EH (cell line): Measurements from ENCODE around the gene MFAP4.

Experiments
- DNase-seq: peaks from one replicate; pipeline ENCODE4 v3.0.0-alpha.2; 2015; ENCODE audit warnings: low read depth

Gene MFAP4, protein sequence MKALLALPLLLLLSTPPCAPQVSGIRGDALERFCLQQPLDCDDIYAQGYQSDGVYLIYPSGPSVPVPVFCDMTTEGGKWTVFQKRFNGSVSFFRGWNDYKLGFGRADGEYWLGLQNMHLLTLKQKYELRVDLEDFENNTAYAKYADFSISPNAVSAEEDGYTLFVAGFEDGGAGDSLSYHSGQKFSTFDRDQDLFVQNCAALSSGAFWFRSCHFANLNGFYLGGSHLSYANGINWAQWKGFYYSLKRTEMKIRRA

DNA sequence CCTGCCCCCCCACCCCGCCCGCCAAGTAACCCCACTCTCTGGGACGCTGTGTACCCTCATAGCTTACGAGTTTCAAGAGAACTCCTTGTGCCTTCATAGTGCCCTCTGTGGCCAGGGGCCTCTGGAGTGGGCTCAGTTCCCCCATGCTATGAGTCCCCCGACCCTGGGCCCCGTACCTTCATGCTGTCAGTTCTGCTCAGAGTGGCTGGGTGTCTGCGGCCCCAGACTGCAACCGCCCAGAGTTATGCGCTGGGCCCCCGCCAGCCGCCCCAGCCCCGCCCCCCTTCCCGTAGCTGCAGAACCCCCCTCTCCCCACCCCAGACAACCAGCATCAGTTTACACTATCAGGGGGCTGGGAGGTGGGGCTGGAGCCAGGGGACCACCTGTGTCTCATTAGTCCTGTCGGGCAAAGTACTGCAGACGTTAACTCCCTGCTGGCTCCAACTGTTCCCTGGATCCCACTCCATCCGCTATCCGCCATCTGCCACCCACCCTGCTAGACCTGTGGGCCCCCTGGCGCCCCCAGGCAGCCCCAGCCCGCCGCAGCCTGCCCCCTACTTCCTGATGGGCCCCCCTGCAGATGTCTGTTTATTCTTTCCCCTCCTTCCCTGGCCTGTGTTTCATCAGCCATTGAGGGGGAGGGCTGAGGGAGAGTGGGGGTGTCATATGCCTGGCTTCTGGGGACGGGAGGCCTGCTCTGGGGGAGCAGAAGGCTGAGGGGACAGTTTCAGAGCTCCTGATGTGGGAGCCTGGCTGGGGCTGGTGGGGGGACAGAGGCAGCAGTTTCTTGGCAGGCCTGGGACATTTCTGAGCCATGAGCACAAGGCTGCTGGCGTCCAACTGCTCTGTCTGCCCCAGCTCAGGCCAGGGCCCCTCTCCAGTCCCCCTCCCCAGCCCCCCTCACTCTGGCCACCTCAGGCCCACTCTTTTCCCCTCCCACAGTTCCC lies at the start of gene MFAP4:
Gene MFAP4, minus strand, starts transcription at position 217 of the 947 bp plus-strand sequence. Its CDS starts 35 bp downstream, at position 182.
- peak; percentile 91 for DNase-seq

DNA sequence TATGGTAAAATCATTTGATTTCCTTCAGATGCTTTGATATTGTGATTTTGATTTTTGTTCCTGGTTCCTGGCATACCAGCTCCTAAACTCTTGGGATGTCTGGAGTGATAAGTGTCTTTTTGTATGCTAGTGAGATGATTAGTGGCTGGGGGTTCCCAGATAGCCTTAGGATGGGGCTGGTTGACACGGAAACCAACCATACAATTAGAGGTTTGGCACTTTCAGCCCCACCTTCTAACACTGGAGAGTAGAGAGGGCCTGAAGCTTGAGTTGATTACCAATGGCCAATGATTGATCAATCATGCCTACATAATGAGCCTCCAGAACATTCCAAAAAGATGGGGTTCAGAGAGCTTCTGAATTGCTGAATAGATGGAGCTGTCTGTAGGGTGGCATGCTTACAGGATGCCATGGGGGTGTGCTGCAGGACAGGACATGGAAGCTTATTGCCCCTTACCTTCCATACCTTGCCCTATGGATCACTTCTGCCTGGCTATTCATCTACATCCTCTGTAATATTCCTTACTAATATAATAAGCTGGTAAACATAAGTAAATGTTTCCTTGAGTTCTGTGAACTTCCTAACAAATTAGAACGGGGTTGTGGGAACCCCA lies 46.8 kb upstream of the MFAP4 start:
- DNase-seq: no peak

DNA sequence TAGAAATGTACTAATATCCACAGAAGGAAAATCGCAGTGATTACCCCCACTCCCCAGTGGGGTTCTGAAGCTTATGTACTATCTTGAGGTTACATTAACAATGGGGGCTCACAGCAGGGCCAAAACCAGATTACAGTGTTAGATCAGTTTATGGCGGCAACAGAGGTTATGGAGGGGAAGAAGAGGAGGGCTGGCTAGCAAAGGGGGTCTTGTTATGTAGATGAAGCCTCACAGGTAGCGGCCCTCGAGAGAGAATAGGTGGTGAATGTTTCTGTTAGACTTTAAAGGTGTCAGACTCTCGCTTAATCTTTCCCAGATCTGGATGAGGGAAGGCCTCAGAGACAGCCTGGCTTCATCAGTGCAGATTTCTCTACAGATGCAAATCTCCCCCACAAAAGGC lies 46.3 kb upstream of the MFAP4 start:
- no peak for DNase-seq

DNA sequence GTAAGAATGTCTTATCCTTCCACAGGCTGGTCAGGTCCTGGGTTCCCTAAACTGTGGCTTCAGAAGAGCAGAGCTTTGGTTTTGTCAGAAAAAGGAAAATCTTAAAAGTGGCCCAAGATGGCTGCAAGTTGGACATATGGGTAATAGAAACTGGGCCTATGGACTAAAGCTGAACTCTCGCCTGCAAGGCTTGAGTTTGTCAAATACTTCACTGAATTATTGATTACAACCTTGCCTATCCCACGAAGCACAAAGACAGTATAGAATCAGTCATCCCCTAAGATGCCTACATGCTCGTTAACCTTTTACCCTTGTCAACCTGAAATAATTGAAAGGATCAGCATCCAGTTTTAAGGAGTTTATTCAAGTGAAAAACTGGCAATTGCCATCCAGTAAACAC lies 44.7 kb upstream of the MFAP4 start:
- no peak for DNase-seq

DNA sequence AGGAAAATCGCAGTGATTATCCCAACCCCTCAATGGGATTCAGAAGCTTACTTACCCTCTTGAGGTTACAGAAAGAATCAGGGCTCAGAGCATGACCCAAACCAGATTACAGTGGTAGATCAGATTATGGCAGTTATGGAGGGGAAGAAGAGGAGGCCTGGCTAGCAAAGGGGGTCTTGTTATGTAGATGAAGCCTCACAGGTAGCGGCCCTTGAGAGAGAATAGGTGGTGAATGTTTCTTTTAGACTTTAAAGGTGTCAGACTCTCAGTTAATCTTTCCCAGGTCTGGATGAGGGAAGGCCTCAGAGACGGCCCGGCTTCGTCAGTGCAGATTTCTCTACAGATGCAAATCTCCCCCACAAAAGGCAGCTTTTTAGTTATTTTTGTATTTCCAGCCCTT lies 39.6 kb upstream of the MFAP4 start:
- DNase-seq: no peak

DNA sequence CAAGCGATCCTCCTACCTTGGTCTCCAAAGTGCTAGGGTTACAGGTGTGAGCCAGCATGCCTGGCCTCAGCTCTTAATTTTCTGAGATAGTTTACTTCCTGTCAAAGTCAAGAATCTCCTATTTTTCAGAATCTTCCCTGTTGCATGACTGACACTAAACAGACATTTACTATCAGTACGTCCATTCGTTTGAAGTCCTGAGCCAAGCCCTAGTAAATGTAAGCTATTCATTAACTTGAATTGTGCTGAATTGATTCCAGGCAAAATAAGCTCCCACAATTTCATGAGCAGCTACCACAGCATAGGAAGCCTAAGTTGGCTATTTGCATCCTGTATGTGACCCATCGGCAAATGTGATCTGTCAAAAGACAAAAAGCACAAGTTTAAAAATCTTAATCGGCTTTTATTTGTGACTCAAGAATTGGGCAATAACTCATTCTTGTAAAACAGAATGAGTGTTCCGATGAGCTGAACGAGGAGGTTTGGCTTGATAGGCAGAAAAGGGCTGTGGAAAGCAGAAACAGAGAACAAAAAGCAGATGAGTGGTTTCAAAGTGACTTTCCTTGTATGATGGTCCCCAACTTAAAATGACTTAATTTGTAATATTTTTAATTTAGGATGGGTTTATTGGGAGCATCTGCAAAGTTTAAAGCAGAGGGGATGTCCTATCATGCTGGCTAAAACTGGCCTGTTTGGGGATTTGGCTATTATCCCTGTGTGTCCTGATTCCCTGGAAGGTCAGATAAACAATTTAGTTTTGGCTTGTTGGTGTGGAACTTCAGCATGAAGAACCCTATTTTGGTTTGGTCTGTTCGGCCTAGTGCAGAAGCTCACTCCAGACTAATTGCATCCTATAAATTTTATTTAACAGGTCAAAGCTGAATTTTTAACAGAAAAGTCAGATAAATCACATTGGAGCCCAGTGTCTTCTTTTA lies 38.2 kb upstream of the MFAP4 start:
- peak; percentile 35 for DNase-seq

DNA sequence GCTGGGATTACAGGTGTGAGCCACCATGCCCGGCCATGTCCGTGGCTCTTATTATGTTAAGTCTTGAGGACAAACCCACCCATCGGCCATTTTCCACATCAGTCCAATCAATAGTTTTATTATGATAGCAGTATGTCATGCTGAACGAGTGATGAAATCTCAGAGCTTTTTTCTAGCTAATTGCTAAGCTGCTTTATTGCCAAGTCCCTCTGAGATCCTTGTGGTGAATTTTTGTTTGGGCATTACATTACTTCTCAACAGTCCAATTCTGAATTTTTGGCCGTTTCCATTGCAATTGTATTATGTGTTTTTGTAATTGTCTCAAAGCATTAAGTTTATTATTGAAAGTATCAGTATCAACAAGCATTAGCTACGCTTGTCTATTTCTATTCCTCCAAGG lies 34.9 kb upstream of the MFAP4 start:
- no peak for DNase-seq

DNA sequence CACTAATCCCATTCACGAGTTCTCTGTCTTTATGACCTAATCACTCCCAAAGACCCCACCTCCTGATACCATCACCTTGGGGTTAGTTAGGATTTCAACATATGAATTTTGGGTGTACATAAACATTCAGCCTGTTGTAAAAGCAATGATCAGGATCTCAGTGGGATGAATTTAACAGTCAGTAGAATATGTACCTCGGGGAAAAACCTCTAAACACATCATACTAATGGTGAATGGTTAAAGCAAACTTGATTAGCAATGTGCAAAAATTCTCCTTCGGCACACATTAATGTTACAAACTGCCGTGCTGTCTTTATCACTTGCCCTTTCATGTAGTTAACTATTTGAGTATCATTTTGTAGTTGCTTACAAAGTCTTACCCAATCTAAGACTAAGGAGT lies 34.2 kb upstream of the MFAP4 start:
- no peak for DNase-seq

DNA sequence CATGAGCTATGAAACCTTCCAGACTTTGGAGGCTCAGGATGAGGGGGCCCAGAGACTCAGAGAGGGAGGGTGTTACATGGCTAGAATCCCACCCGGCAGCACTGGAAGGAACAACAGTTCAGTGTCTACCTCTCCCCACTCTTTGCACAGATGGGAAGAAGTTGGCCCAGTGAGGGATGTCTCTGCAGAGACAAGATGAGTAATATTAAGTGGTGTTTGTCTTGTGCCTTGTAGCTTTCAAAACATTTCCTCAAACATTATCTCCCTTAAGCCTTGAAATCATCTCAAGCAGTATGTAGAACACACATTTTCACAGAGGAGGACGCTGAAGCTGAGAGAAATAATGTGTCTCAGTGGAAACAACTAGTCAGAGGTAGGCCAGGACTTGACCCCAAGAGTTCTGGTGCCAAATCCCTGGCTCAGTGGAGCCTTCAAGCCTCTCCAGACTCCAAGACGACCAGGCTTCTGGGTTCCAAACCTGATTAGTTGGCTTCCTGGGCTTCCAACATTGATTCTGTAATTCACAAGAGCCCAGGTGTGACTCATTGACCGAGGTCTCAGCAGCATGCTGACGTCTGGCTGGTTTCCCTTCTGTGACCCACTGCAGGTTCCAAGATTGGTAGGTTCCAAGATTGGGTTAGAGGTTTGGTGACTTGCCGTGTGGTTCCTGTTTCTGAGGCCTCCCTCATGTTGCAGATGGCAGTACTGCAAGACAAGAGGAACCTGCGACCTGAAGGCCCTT lies 31.4 kb upstream of the MFAP4 start:
- peak; percentile 55 for DNase-seq

DNA sequence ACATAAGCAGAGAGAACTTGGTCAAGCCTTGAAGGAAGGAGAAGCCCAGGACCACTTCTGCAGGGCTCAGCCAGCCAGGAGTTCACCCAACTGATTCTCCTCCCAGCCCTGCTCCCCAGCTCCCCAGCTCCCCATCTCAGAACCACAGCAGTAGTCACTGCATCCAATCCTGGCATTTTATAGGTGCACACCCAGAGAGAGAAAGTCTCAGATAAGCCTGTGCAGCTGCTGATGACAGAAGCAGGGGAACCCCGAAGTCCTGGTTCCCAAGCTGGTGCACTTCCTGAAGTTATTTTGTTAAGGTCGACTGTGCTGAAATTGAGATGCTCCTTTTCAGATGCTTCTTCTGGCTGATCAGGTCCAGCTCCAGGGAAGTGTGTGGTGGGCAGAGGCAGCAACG lies 30.6 kb upstream of the MFAP4 start:
- DNase-seq: no peak

DNA sequence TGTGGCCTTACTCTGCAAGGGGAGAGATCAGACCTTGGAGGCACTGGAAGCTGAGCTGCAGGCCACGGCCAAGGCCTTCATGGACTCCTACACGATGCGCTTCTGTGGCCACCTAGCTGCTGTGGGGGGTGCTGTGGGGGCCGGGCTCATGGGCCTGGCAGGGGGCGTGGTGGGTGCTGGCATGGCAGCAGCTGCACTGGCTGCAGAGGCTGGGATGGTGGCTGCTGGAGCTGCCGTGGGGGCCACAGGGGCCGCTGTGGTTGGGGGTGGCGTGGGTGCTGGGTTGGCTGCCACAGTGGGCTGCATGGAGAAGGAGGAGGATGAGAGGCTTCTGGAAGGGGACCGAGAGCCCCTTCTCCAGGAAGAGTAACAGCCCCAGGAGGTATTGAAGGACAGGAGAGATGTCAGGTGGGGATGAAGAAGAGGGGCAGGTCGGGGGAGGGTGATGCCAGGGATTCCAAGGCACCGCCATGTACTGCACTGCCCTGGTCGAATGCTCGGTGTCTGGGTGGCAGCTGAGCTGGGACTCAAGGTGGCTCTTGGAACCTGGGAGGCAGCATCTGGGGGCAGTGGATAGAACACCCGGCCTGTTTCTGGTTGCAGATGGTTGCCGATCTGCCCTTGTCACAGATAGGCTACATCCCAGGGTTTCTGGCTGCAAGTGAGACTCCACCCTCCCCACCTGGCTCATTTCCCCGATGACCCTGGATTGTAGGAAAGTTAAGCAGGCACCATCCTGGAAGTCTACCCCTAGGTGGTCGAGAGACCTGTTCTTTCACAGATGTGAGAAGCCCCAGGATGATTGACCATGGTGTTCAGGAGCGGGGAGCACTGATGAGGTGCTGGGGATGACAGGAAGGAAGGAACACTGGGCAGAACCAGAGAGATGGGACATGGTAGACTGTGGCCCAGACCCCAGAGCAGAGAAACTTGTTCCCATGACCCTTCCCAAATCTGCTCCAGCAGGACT lies 29.1 kb upstream of the MFAP4 start:
- no peak for DNase-seq

DNA sequence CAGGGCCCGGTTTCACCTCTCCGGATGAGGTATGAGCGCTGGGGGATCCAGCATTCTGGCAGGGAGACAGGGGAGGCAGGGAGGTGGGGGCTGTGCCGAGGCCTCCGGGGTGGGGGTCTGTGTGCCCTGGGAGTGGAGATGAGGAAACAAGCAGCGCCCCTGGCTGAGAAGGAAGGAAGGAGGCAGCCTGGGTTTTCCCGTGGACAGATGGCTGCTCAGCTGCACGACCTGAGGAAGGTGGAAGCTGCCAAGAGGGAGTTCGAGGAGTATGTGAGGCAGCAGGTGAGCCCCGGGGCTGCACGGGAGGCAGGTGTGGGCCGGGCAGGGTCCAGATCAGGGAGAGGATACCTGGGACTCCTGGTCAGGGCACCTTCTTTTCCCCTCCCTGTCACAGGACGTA lies 28.3 kb upstream of the MFAP4 start:
- DNase-seq: no peak

DNA sequence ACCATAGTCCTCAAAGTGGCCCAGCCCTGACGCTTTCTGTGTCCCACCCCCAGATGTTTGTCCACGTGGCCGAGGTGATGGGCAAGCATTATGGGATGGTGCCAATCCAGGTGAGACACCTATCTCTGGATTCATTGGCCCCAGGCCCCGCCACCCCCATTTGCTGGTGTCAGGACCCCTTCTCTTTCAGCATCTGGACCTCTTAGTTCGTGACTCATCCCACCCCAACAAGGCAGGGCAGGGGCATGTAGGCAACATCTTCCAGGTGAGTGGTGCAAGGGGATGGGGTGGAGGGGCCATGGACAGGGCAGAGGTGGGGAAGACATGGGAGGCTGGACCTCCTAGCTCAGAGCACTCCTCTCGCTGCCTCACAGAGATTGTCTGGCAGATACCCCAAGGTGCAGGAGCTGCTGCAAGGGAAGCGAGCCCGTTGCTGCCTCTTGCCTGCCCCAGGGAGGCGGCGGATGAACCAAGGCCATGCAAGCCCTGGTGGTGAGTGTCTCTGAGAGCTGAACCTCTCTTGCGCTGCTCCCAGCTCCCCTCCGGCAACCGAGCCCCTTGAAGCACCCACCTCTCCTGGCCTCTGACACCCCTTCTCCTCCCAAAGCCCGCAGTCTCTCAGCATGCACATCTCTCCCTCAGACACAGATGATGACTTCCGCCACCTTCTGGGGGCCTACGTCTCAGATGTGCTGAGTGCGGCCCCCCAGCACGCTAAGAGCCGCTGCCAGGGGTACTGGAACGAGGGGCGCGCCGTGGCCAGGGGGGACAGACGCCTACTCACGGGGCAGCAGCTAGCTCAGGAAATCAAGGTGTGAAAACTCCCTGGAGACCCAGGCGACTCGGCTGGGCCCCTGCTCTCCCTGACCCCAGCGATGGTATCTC lies 27.6 kb upstream of the MFAP4 start:
- DNase-seq: no peak

DNA sequence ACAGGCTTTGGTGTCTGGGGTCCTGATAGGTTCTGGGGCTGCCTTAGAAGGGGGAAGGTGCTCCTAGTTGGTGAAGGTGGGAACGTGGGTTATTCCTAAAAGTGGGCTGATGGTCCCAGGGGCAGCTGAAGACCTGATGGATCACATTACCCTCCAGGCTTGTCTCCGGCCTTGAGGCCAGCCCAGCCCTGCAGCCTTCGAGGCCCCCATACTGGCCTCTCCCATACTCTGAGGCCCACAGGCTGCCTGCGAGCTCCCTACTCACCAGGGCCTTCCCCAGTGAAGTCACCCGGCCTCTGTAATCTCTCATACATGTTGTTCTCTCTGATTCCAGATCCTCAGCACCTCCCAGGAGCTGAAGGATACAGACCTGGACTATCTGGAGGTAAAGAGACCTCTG lies 26.8 kb upstream of the MFAP4 start:
- DNase-seq: no peak

DNA sequence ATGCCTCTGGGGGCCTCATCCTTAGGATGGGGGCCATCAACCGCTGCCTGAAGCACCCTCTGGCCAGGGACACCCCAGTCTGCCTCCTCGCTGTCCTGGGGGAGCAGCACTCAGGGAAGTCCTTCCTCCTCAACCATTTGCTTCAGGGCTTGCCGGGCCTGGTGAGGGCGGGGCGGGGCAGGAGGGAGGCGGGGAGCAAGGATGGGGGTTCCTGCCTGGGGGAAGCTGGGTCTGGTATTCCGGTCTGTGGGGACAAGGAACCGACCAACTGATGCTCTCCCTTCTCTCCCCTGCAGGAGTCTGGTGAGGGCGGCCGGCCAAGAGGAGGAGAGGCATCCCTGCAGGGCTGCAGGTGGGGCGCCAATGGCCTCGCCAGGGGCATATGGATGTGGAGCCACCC lies 26.0 kb upstream of the MFAP4 start:
- no peak for DNase-seq

DNA sequence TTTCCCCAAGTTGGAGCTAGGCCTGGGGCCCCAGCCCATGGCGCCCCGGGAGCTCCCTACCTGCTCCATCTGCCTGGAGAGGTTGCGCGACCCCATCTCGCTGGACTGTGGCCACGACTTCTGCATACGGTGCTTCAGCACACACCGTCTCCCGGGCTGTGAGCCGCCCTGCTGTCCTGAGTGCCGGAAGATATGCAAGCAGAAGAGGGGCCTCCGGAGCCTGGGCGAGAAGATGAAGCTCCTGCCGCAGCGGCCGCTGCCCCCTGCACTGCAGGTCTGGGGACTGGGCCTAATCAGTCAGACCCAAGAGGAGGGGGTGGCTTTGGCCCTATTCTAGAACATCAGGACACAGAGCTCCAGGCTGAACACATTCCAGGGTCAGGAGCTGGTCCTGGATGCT lies 25.5 kb upstream of the MFAP4 start:
- DNase-seq: no peak

DNA sequence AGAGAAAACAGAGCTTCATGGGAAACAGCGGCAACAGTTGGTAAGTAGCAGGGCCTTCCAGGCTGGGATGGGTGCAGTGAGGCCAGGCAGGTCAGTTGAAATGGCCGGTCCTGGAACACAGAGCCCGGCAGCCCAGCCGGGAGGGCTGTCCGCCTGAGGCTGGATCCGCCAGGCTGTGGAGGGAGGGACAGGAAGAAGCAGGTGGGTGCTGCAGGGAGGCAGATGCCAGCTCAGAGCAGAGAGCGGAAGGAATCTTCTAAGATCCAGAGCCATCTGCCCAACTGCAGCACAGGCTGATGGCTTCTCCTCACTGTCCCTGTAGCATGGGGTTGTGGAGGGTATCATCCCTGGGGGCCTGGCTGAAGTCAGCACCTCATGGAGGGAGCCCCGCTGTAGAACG lies 24.6 kb upstream of the MFAP4 start:
- no peak for DNase-seq

DNA sequence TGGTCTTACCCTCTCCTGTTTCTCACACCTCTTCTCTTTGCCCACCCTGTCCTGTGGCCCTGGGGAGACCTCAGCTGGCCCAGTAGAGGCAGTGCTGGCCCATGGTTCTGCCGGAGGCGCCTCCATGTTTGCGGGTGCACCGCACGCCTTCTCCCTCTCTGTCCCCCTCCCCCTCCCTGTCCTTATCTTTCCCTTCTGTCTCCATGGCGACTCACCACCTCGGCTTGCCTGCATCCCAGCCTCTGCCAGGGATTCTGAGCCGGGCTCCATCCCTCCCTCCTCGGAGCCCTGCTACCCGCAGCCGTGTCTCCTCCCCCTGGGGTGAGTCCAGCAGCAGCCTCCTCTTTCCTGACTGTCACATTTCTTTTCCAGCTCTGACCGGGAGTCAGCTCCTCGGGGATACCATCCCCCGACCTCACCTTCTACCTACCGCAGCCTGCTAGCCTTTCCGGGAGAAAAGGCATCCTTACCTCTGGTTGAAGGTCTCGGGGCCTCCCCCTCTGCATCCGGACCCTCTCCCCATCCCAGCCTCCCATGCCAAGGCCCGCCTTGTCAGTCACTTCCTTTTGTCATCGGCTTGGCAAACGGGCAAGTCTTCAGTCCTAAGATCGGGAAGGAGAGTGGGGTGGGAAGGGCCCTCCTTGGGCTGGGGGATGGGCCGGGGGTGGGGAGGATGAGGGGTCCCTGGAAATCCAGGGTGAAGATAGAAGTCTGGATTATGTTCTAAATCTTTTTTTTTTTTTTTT lies 24.1 kb upstream of the MFAP4 start, which contains the start of gene RNF112:
Gene RNF112, plus strand, starts transcription at position 358 of the 746 bp plus-strand sequence. Its CDS starts 177 bp downstream, at position 535.
- DNase-seq: peak; percentile 70
